GM12865 (cell line): Measurements from ENCODE around the gene KCTD19.

Source experiments
- DNase-seq: peaks from one replicate; pipeline ENCODE4 v3.0.0; 2010; ENCODE audit warnings: low read depth
- H3K4me3 ChIP-seq: 2 replicates; pipeline ENCODE4 v1.5.1; 2011; ENCODE audit warnings: mild to moderate bottlenecking, low read depth, low read length, control low read depth
- CTCF ChIP-seq: IDR thresholded peaks from 2 replicates; pipeline ENCODE4 v1.5.1; 2011; ENCODE audit warnings: low read length, control low read depth, low read depth, inconsistent platforms; ENCODE audit not compliant: insufficient read depth; ENCODE audit errors: missing control alignments

The KCTD19 gene

GRCh38 chr16:67240506-67240905 lies 86.0 kb downstream of the KCTD19 start:
- no peak overlapping the region for H3K4me3 ChIP-seq
- no peak for DNase-seq
- no peak for TF ChIP-seq CTCF
